Body of pancreas (tissue), 4 donors: ENCODE results near the gene DNAH8.

Source experiments
- POLR2A ChIP-seq, 3 donors: fragments of 450-650 bp; IDR thresholded peaks; one replicate each; pipeline ENCODE4 v1.6.1; 2016; ENCODE audit warnings: antibody characterized with exemption in 3 of 3, mild to moderate bottlenecking in 2 of 3
- TF ChIP-seq, protein P1 (sequence below), 7 experiments: fragments of 450-650 bp in 4 of 7; fragments of 200-600 bp in 3 of 7; sonication (generic) in 3 of 7; IDR thresholded peaks; one replicate each; pipeline ENCODE4 v1.5.1; 2016 to 2019; ENCODE audit warnings: antibody characterized with exemption in 7 of 7

DNA sequence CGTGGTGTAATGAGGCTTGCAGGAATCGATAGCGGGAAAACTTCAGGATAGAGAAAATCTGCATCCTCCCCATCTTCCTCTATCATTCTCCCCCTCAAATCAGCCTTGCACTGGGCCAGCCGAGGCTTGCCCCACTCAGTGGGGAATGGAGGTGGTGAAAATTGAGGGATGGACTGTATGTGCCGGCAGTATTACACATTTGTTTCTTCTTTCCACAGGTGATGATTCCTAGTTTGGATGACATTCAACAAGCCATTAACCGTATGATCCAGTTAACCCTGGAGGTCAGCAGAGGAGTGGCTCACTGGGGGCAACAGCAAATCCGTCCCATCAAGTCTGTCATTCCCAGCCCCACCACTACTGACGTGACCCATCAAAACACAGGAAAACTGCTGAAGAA is 100.1 kb downstream of the DNAH8 start:
- TF ChIP-seq, protein P1, sequence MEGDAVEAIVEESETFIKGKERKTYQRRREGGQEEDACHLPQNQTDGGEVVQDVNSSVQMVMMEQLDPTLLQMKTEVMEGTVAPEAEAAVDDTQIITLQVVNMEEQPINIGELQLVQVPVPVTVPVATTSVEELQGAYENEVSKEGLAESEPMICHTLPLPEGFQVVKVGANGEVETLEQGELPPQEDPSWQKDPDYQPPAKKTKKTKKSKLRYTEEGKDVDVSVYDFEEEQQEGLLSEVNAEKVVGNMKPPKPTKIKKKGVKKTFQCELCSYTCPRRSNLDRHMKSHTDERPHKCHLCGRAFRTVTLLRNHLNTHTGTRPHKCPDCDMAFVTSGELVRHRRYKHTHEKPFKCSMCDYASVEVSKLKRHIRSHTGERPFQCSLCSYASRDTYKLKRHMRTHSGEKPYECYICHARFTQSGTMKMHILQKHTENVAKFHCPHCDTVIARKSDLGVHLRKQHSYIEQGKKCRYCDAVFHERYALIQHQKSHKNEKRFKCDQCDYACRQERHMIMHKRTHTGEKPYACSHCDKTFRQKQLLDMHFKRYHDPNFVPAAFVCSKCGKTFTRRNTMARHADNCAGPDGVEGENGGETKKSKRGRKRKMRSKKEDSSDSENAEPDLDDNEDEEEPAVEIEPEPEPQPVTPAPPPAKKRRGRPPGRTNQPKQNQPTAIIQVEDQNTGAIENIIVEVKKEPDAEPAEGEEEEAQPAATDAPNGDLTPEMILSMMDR (IDR thresholded peaks at IDR 0.05): no peak
- no peak for TF ChIP-seq POLR2A (IDR thresholded peaks at IDR 0.05)
